Epithelial cell of alveolus of lung (primary cell): ENCODE results near the gene PHYHD1. TPM values are rescaled to one million over a fixed set of nuclear protein-coding genes. Genes with fewer than 3 reads are reported as not detected.

Source experiments
- total RNA-seq: library from RNA; depleted of rRNA; stranded (reverse); fragments of >200 nt; gene quantifications from 2 replicates; pipeline ENCODE4 v1.2.1, GENCODE V29; 2015

The PHYHD1 gene
- total RNA-seq: 11.9 and 16.9 TPM in 2 replicates

DNA sequence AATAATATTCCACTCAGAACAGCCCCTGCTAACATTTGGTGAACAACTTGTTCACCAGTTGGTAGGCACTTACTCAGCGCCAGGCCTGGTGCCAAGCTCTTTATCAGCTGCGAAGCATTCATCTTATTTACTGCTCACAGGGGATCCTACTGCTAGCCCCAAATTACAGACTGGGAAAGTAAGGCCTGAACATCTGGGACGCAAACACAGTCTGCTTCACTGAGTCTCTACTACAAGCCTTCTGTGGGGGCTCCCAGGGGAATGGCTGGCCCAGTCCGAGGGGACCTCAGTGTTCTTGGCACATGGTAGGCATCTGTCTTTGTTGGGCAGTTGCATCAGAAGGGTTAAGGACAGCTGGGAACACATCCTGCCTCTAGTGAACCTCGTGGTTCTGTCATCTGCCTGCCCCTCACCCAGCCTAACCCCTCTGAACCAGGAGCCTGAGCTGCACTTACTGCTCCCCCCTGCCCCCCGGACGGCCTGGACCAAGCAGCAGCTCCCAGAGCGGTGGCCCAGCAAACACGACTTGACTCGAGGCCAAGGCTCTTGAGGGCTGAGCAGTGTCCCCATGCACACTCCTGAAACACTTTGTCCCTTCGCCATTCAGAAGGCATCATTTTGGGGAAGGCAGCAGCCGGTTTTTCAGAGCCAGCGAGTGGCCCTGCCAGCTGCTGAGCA lies at the start of gene PHYHD1:
Gene PHYHD1, plus strand, starts transcription at position 602 of the 678 bp plus-strand sequence. CDS start 1,342 bp downstream, outside the sequence.

DNA sequence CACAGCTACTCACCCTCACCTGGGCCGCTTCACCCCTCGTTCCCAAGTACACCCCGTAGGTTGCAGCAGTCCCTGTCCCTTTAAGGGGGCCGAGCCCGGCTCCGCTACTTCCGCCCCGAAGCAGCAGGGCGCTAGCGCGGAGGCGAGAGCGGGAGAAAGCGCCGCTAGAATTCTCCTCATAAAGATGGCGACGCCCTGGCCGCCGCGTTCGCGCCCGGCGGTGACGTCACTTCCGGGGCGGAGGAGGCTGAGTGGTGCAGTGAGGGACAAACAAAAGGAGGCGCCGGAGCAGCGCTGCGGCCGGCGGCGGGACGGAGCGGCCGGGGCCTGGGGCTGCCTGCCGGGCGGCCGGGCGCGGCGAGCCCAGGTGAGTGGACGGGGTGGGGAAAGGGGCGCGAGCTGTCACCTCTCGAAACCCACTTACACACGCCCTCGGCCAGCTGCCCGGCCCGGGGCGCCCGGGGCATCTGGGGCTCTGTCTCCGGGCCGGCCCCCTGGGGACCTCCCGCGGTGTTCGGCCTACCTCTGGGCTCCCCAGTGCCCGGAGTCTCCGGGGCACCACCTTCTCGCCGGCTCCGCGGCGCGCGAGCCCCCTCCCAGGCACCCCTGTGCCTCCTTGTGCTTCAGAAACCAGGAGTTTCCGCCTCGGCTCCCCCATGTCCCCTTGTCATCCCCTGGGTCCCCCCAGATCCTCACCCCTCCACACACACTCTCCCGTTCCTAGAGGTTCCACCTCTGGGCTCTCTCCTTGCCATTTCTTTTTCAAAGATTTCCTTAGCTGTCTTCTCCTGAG lies 38.7 kb upstream of the PHYHD1 start, which contains the start of the genes KYAT1 and LRRC8A:
Gene KYAT1, minus strand, starts transcription at position 67 of the 793 bp plus-strand sequence. CDS start 36,545 bp downstream, outside the sequence.
Gene LRRC8A, plus strand, starts transcription at position 250 of the 793 bp plus-strand sequence. CDS start 25,032 bp downstream, outside the sequence.

DNA sequence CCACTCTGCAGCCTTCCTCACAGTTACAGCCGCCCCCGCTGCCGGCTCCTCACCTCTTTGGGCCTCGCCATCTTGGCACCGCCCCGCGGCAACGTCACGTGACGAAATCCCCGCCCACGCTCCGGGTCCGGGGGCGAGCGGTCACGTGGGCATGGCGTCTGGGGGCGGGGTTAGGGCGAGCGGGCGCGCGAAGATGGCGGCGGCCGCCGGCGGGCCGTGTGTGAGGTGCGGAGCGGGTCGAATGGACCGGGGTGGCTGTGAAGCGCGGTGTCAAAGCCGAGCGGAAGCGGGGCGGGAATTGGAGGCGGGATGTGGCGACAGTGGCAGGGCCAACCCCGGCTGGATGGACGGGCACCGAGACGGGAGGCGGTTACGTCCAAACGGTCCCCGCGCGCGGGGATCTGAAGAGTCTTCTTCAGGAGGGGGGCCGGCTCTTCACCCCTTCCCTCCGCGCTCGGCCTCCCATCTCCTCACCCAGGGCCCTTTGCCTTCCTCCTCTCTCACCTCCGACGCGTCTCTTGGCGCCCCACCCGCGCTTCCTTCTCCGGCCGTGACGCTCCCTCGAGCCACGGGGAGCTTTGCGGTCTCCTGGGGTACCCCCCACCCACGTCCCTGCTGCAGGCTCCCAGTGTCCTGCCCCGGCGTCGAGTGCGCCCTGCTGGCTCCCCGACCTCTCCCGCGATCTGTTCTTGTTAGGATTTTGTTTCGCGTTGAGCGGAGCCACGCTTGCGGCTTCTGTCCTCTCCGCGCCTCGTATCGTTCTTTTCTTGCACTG lies 26.9 kb downstream of the PHYHD1 start, which contains the start of the genes DOLK and NUP188:
Gene DOLK, minus strand, starts transcription at position 77 of the 775 bp plus-strand sequence. CDS start 300 bp downstream, outside the sequence.
Gene NUP188, plus strand, starts transcription at position 173 of the 775 bp plus-strand sequence. Its CDS starts 21 bp downstream, at position 194.

Other genes starting within 250 kb of the PHYHD1 start
- gene SET, start 231.8 kb upstream of the PHYHD1 start, total RNA-seq: 180 and 256 TPM in 2 replicates
- gene PKN3, start 218.5 kb upstream of the PHYHD1 start, total RNA-seq: 3.0 and 4.8 TPM in 2 replicates
- 54.7 and 68.9 TPM in 2 replicates for gene ZDHHC12, start 196.9 kb upstream of the PHYHD1 start, total RNA-seq
- 20.2 and 56.1 TPM in 2 replicates for gene ZER1, start 149.1 kb upstream of the PHYHD1 start, total RNA-seq
- gene TBC1D13, start 133.7 kb upstream of the PHYHD1 start, total RNA-seq: 9.7 and 20.6 TPM in 2 replicates
- 16.2 and 31.7 TPM in 2 replicates for gene ENDOG, start 102.5 kb upstream of the PHYHD1 start, total RNA-seq
- gene SPOUT1, start 91.2 kb upstream of the PHYHD1 start, total RNA-seq: 11.1 and 24.4 TPM in 2 replicates
- 9.3 and 15.1 TPM in 2 replicates for gene KYAT1, start 39.0 kb upstream of the PHYHD1 start, total RNA-seq
- 37.4 and 53.9 TPM in 2 replicates for gene LRRC8A, start 38.8 kb upstream of the PHYHD1 start, total RNA-seq
- gene DOLK, start 26.6 kb downstream of the PHYHD1 start, total RNA-seq: 28.2 and 30.3 TPM in 2 replicates
- 30.1 and 40.9 TPM in 2 replicates for gene NUP188, start 26.7 kb downstream of the PHYHD1 start, total RNA-seq
- gene SH3GLB2, start 107.3 kb downstream of the PHYHD1 start, total RNA-seq: 25.4 and 38.4 TPM in 2 replicates
- gene MIGA2, start 115.6 kb downstream of the PHYHD1 start, total RNA-seq: 11.1 and 23.6 TPM in 2 replicates
- 15.9 and 17.0 TPM in 2 replicates for gene DOLPP1, start 160.1 kb downstream of the PHYHD1 start, total RNA-seq
- gene CRAT, start 189.8 kb downstream of the PHYHD1 start, total RNA-seq: 29.6 and 45.8 TPM in 2 replicates
- 135 and 153 TPM in 2 replicates for gene PTPA, start 190.4 kb downstream of the PHYHD1 start, total RNA-seq